HG03095 (cell line): ENCODE results near the gene GPATCH11.

Source experiments
- ATAC-seq: cut with Tn5 transposase; IDR thresholded peaks from one replicate; pipeline ENCODE4 v1.9.1; 2021; ENCODE audit warnings: moderate library complexity; ENCODE audit not compliant: unreplicated experiment

GPATCH11 gene

DNA sequence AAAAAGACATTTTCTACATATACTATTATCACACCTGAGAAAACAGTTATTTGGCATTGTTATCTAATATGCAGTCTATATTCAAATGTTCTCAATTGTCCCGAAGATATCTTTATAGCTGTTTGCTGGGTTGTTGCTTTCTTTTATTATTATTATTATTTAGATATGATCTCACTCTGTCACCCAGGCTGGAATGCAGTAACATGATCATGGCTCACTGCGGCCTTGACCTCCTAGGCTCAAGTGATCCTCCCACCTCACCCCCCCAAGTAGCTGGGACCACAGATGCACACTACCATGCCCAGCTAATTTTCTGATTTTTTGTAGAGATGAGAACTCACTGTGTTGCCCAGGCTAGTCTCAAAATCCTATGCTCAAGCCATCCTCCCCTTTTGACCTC is 19.9 kb downstream of the GPATCH11 start:
- ATAC-seq, result no peak

DNA sequence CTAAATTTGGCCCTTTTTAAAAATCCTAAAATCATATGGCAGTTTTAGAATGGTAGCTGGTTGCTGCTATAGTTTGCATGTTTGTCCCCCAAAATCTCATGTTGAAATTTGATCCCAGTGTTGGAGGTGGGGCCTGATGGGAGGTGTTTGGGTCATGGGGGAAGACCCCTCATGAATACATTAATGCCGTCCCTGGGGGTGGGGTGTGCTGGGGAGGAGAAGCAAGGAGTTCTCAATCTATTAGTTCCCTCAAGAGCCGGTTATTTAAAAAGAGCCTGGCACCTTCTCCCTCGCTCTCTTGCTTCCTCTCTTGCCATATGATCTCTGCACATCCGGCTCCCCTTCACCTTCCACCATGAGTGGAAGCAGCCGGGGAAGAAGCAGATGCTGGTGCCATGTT is 20.8 kb downstream of the GPATCH11 start:
- ATAC-seq, result no peak

DNA sequence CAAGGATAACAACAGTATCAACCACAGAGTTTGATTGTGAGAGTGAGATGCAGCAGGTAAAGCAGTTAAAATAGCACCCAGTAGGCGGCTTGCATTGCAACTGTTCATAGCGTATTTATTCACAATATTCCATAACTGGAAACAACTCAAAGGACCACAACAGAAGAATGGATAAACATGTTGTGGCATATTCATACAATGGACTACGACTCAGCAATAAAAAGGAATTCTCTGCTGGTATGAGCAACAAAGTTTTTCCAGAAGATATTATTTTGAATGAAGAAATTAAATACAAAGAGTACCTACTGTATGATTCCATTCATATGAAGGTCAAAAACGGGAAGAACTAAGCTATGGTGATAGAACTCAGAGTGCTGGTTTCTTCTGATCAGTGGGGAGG is 25.2 kb downstream of the GPATCH11 start:
- no peak for ATAC-seq

DNA sequence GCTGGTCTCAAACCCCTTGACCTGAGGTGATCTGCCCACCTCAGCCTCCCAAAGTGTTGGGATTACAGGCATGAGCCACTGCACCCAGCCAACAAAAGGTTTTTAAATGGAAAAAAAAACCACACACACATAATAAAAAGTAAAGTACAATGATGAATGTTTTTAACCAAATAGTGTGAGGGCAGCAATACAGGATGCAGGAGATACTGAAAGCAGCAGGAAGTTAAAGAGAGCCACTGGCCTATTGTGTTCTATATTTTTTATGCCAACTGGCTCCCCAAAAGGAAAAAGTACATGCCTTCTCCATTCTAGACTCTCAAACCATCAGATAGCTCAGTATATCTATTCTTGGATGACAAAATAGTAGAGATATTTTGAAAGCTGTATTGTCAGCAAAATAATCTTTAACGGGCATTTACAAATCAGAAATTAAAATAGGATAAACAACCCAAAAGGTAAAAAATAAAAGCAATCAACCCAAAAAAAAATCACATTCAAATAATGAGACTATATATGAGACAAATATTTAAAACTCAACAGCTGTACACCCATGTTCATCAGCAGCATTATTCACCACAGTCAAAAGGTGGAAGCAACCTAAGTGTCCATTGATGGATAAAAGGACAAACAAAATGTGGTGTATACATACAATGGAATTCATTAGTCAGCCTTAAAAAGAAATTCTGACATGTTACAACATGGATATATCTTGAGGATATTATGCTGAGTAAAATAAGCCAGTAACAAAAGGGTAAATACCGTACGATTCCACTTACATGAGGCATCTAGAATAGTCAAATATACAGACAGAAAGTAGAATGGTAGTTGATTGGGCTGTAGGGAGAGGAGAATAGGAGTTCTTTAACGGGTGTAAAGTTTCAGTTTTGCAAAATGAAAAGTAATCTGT is 26.2 kb downstream of the GPATCH11 start:
- ATAC-seq, result no peak

DNA sequence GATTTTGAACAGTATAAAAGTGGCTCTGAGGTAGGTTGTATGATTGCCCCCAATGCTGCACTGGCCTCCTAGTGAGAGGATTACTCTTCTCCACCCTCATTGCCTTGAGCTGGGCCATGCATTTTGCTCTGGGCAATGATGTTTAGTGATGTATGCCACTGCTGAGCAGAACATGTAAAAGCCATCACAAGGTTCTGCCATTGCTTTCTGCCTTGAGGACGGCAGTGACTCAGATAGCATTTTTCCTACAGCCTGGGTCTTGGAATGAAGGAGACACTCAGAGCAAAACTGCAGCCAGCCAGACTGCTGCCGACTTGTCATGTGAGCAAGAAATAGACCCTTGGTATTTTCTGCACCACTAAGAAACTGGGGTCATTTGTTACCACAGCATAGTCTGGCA is 27.6 kb downstream of the GPATCH11 start:
- ATAC-seq, result no peak

DNA sequence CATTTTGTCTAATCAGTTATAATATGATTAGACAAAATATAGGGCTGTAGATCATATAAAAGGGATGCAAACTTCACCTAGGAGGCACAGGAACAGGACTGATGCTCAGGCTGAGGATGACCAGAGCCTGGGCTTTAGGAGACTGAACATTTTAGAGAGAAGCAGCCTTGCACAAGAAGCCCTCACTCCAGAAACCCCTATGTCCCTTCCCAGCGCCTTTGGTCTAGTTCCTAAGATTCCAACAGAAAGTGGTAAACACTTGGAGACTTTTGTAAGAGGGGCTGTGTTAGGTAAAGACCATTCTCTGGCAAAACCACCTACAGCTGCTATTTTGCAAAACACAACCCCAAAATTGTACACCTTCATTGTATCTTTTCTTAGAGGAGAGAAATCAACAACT is 33.2 kb downstream of the GPATCH11 start:
- ATAC-seq, result no peak

DNA sequence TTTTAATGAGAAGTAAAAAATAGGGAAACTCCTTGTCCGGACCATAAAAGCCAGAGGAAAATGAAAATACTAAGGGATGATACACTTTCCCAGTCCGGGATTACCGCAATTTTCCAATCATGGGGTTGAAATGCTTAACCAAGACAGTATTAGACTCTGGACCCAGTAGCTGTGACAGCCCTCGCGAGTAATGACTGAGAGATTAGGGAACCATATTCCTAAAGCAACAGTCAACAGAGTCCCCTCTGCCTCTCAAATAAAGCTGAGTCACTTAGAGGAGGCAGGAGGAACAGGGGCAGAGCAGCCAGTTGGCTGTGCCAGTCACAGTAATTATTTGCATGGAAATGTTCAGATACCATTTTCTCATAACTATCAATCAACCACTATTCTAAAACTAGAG is 34.8 kb downstream of the GPATCH11 start:
- ATAC-seq, result no peak

DNA sequence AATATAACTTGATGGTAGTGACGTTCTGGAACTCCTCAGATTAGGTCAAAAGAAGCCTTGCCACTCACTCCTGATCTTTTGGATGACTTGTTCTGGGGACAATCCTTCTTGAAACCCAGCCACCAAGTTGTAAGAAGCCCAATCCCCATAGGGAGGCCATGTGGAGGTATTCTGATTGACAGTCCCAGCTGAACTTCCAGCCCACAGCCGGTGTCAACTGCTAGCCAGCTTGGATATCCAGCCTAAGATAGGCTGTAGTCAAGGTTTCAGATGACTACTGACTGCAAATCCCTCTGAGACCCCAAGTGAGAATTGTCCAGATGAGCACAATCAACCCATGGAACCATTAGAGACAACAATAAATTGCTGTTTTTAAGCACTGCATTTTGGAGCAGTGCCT is 41.1 kb downstream of the GPATCH11 start:
- ATAC-seq, result no peak

DNA sequence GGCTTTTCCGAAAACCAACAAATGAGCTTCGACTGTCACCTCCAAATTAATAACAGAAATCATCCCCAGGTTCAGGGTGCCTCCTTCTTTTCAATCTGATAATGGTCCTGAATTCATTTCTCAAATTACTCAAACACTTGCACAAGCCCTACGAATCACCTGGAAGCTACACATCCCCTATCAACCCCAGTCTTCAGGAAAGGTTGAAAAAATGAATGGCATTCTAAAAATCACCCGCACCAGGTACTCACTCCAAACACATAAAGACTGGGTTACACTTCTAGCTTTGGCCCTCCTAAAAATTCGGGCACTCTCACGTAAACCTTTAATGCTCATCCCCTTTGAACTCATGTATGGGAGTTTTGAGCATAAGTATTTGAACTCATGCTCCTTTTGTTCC is 48.6 kb downstream of the GPATCH11 start:
- no peak for ATAC-seq

DNA sequence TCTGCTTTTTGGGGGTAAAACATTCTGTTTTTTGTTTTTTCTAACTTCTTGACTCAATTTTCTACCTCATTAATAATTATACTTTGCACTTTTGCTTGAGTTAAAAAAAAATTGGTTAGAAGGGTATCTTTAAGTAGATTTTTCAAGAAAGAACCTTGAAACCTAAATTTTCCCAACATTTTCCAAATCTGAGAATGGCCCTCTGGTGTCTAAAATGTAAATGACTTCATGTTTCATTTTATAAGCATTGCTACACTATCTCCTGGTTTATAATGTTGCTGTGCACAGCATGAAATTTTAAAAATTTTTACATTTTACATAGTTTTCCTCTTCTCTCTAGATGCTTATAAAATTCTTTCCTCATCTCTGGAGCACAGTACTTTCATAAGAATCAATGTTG is 58.2 kb downstream of the GPATCH11 start:
- no peak for ATAC-seq

DNA sequence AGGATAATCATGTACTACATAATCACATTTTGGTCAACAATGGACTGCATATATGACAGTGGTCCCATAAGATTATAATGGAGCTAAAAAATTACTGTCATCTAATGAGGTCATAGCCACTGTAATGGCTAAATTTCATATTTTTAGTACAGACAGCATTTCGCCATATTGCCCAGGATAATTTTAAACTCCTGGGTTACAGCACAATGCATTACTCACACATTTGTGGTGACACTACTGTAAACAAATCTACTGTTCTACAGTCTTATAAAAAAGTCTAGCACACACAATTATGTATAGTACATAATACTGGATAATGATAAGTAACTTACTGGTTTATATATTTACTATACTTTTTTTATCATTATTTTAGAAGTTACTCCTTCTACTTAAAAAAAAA is 59.7 kb downstream of the GPATCH11 start:
- no peak for ATAC-seq

DNA sequence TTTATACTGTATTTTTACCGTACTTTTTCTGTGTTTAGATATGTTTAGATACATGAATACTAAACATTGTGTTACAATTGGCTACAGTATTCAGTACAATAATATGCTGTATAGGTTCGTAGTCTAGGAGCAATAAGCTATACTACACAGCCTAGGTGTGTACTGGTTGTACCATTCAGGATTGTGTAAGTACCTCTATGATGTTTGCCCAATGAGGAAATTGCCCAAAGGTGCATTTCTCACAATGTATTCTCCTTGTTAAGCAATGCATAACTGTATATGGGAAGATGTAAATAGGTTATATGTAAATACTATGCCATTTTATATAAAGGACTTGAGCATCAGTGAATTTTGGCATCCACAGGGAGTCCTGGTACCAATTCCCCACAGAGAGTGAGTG is 61.7 kb downstream of the GPATCH11 start:
- ATAC-seq, result no peak

DNA sequence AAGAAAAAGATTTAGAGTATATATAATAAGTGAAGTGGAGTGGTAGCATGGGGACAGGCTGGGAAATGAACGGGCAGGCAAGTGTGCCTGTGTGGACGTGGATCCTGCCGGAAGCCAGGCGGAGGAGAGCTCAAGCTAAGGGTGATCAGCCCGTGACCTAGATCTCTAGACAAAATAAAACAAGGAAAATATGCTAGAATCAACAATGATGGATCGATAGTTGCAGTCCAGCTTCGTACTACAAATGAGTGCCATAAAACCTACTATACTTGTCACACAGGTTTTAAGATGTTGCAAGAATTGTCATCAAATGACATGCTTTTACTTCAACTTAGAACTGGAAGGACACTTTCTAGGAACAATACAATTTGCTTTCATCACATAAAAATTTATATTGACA is 64.0 kb downstream of the GPATCH11 start:
- ATAC-seq, result no peak
